Natural killer cell (primary cell): ENCODE measurements around the gene ZMAT5. TPM values are rescaled to one million over a fixed set of nuclear protein-coding genes. Genes with fewer than 3 reads are reported as not detected.

Source experiments
- ATAC-seq, 3 donors: fragments of 150-1000 bp in 2 of 3; fragments of 200-7000 bp in 1 of 3; cut with Tn5 transposase; 1 replicate in 1 of 3; 2 replicates in 2 of 3; pipeline ENCODE4 v1.10.0; 2021; ENCODE audit warnings: mild to moderate bottlenecking in 2 of 3, moderate library complexity in 2 of 3
- DNase-seq, 2 donors: peaks; one replicate each; pipeline versions ENCODE4 v3.0.0 to v3.0.0-alpha.2; 2013 to 2021; ENCODE audit warnings: mixed read lengths in 1 of 2
- H3K27ac ChIP-seq: one replicate; pipeline ENCODE4 v1.5.1; 2013; ENCODE audit warnings: mild to moderate bottlenecking, low read length
- H3K27me3 ChIP-seq: one replicate; pipeline ENCODE4 v1.6.1; 2013; ENCODE audit warnings: low read length; ENCODE audit not compliant: control insufficient read depth, insufficient read depth
- H3K36me3 ChIP-seq: one replicate; pipeline ENCODE4 v1.6.1; 2013; ENCODE audit warnings: low read length; ENCODE audit not compliant: control insufficient read depth, insufficient read depth
- H3K4me1 ChIP-seq: one replicate; pipeline ENCODE4 v1.6.1; 2013; ENCODE audit warnings: low read length; ENCODE audit not compliant: control insufficient read depth, insufficient read depth
- H3K4me3 ChIP-seq: one replicate; pipeline ENCODE4 v1.5.1; 2013; ENCODE audit warnings: low read length
- H3K9me3 ChIP-seq: one replicate; pipeline ENCODE4 v1.6.1; 2013; ENCODE audit warnings: low read length; ENCODE audit not compliant: control insufficient read depth, insufficient read depth
- H3K27ac Mint-ChIP-seq, 2 donors: one replicate each; pipeline ENCODE4 v1.8.0; 2022; ENCODE audit warnings: mild to moderate bottlenecking in 2 of 2, mixed read lengths in 2 of 2, moderate library complexity in 1 of 2
- H3K27me3 Mint-ChIP-seq, 2 donors: one replicate each; pipeline ENCODE4 v1.8.0; 2022; ENCODE audit warnings: low read depth in 2 of 2, mixed read lengths in 2 of 2
- H3K36me3 Mint-ChIP-seq: one replicate; pipeline ENCODE4 v1.8.0; 2022; ENCODE audit warnings: mixed read lengths
- H3K4me1 Mint-ChIP-seq, 2 donors: one replicate each; pipeline ENCODE4 v1.8.0; 2022; ENCODE audit warnings: mixed read lengths in 2 of 2
- H3K4me3 Mint-ChIP-seq: one replicate; pipeline ENCODE4 v1.8.0; 2022; ENCODE audit warnings: mild to moderate bottlenecking, moderate library complexity, mixed read lengths
- H3K9me3 Mint-ChIP-seq, 2 donors: one replicate each; pipeline ENCODE4 v1.8.0; 2022; ENCODE audit warnings: mixed read lengths in 2 of 2
- WGBS: methylation state at CpG from one replicate; pipeline ENCODE4 v1.1.7; 2013; ENCODE audit warnings: missing lambda C conversion rate; ENCODE audit not compliant: insufficient coverage; 5-methylcytosine and 5-hydroxymethylcytosine counted together
- intact Hi-C: fragments of 100-400 bp; cut with micrococcal nuclease; formaldehyde crosslinking; loops from one replicate; pipeline ENCODE4 v1.14.2; 2022
- total RNA-seq, 4 donors: library from RNA; stranded (reverse); fragments of 120-200 nt in 1 of 4; gene quantifications; one replicate each; pipeline versions ENCODE4 v1.2.3 to v1.2.4, GENCODE V29; 2013 to 2022
- TF ChIP-seq, protein P1 (sequence below): fragments of 200-600 bp; IDR thresholded peaks from one replicate; pipeline ENCODE4 v1.8.0; 2022; ENCODE audit warnings: antibody characterized with exemption

ZMAT5 gene
- total RNA-seq, 3 donors from 2014 or later (not counting 1 experiment from before 2014, with no cell fraction given) = 15.9 to 20.0 (median 16.0) TPM

DNA sequence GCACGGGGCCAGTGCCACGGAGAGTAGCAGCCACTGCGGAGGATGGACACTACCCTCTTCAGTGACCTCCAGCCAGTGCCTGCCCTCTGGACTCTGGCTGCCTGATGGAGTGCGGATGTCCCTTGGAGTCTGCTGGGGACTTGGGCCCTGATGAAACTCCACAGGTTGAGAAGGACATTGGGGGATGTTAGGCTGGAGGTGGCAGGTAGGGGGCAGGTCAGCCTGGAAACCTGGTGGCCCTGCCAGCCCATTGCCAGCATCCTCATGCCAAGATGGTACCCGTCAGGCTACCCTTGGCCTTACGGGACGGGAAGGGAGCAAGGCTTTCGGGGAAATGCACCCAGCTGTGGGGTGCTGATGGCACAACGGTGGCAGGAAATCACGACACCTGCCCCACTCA is 43.0 kb downstream of the ZMAT5 start:
- TF ChIP-seq, protein P1, sequence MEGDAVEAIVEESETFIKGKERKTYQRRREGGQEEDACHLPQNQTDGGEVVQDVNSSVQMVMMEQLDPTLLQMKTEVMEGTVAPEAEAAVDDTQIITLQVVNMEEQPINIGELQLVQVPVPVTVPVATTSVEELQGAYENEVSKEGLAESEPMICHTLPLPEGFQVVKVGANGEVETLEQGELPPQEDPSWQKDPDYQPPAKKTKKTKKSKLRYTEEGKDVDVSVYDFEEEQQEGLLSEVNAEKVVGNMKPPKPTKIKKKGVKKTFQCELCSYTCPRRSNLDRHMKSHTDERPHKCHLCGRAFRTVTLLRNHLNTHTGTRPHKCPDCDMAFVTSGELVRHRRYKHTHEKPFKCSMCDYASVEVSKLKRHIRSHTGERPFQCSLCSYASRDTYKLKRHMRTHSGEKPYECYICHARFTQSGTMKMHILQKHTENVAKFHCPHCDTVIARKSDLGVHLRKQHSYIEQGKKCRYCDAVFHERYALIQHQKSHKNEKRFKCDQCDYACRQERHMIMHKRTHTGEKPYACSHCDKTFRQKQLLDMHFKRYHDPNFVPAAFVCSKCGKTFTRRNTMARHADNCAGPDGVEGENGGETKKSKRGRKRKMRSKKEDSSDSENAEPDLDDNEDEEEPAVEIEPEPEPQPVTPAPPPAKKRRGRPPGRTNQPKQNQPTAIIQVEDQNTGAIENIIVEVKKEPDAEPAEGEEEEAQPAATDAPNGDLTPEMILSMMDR = no peak
- no peak for ATAC-seq
- H3K36me3 Mint-ChIP-seq = no peaks in the 10 kb centered on the region
- H3K4me1 ChIP-seq = peaks cover 3% of the 10 kb centered on the region
- no peaks in the 10 kb centered on the region for H3K9me3 Mint-ChIP-seq
- H3K4me3 ChIP-seq = no peak overlapping the region
- H3K27ac Mint-ChIP-seq = no peak overlapping the region
- DNase-seq = no peak
- WGBS = 86% methylated on average over 10 of the region's 10 CpGs
- peaks cover 0 to 5% of the 10 kb centered on the region in 2 donors for H3K4me1 Mint-ChIP-seq
- peaks cover 11% of the 10 kb centered on the region for H3K27me3 ChIP-seq
- intact Hi-C loops = no loop called here
- H3K27ac ChIP-seq = no peak overlapping the region
- no peaks in the 10 kb centered on the region for H3K36me3 ChIP-seq
- H3K9me3 ChIP-seq = no peaks in the 10 kb centered on the region
- H3K27me3 Mint-ChIP-seq = peaks cover 6 to 18% of the 10 kb centered on the region in 2 donors
- no peak overlapping the region for H3K4me3 Mint-ChIP-seq

DNA sequence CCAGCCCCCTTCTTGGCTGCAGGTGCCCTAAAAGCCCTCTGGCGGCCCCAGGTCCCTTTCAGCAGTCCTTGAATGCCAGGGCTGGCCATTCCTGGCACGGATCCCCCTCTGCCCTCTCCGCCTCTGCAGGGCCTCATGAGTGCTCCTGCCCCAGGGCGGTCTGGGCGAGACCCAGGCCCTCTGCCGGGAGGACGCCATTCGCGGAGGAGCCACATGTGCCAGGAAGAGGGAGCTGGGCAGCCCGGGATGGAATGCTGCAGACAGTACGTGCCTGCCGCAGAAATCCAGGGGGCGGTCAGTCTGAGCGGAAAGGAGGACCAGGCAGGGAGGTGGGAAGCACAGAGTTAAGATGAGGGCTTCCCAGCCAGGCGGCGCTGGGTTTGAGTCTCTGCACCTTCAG is 44.2 kb downstream of the ZMAT5 start:
- H3K9me3 ChIP-seq = no peaks in the 10 kb centered on the region
- Mint-ChIP-seq H3K27ac (no peak overlapping the region), H3K4me1 (peaks cover 0 to 5% of the 10 kb centered on the region in 2 donors), H3K9me3 (no peaks in the 10 kb centered on the region), H3K36me3 (no peaks in the 10 kb centered on the region), H3K4me3 (no peak overlapping the region), H3K27me3 (peaks cover 15 to 25% of the 10 kb centered on the region in 2 donors)
- no peaks in the 10 kb centered on the region for H3K36me3 ChIP-seq
- DNase-seq (no peak), ATAC-seq (no peak)
- peaks cover 20% of the 10 kb centered on the region for H3K27me3 ChIP-seq
- TF ChIP-seq, protein P1 = no peak
- H3K27ac ChIP-seq = no peak overlapping the region
- 88% methylated on average over 16 of the region's 16 CpGs for WGBS
- H3K4me1 ChIP-seq = peaks cover 3% of the 10 kb centered on the region
- no peak overlapping the region for H3K4me3 ChIP-seq
- intact Hi-C loops = no loop called here

DNA sequence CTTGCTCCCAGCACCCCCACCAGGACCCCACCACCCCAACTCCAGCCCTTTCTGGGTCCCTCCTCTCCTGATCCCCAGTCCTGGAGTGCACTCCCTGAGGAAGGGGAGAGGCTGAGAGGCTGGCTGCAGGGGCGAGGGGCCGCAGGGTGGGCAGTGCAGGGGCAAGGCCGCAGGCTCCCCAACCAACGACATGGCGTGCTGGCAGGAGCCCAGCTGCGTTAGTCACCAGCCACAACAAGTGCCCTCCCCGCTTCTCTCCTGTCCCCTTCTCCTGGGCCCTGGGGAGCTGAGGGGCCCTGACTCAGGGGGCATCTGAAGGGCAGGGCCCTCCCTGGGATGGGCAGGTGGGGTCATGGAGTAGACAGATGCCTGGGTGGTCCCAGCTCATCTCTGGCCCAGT is 44.7 kb downstream of the ZMAT5 start:
- no peak for ATAC-seq
- peaks cover 17 to 25% of the 10 kb centered on the region in 2 donors for H3K27me3 Mint-ChIP-seq
- H3K27ac Mint-ChIP-seq = no peak overlapping the region
- Histone ChIP-seq H3K27ac (no peak overlapping the region), H3K36me3 (no peaks in the 10 kb centered on the region), H3K27me3 (peaks cover 20% of the 10 kb centered on the region), H3K4me3 (no peak overlapping the region), H3K9me3 (no peaks in the 10 kb centered on the region), H3K4me1 (peaks cover 3% of the 10 kb centered on the region)
- peaks cover 0 to 5% of the 10 kb centered on the region in 2 donors for H3K4me1 Mint-ChIP-seq
- DNase-seq = no peak
- WGBS = 92% methylated on average over 7 of the region's 7 CpGs
- H3K9me3 Mint-ChIP-seq = no peaks in the 10 kb centered on the region
- no peak overlapping the region for H3K4me3 Mint-ChIP-seq
- no peaks in the 10 kb centered on the region for H3K36me3 Mint-ChIP-seq
- TF ChIP-seq, protein P1 = no peak
- intact Hi-C loops = no loop called here

DNA sequence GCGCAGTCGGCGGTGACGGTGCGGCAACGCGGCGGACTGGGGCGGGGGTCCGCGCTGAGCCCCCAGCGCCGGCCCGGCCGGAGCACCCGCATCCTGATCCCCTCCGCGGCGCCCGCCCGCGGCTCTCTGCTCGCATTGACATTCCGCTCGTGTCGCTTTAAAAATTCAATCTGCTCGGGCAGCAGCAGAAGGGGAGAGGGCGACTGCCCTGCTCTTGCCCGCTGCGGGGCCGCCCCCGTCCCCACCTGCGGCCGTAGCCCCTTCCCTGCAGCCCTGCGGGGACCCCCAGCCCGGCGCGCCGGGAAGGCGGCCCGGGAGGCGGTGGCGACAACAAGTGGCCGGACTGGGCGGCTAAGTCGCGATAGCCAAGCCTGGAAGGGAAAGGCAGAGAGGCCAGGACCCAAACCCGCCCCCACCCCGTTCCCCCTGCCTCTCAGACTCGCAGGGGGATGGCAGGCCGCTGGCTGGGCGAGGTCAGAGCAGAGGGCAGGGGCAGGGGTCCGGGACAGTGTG is 45.9 kb downstream of the ZMAT5 start:
- no peak overlapping the region for H3K27ac ChIP-seq
- Mint-ChIP-seq H3K27me3 (peaks cover 22 to 33% of the 10 kb centered on the region in 2 donors), H3K9me3 (no peaks in the 10 kb centered on the region), H3K4me1 (peaks cover 0 to 5% of the 10 kb centered on the region in 2 donors), H3K36me3 (no peaks in the 10 kb centered on the region), H3K4me3 (no peak overlapping the region), H3K27ac (no peak overlapping the region)
- 9% methylated on average over 53 of the region's 53 CpGs for whole genome bisulfite sequencing
- peaks cover 20% of the 10 kb centered on the region for H3K27me3 ChIP-seq
- no peaks in the 10 kb centered on the region for H3K9me3 ChIP-seq
- TF ChIP-seq, protein P1 = no peak
- no peaks in the 10 kb centered on the region for H3K36me3 ChIP-seq
- intact Hi-C loops = no loop called here
- no peak for DNase-seq
- ATAC-seq = no peak
- H3K4me1 ChIP-seq = peaks cover 3% of the 10 kb centered on the region
- H3K4me3 ChIP-seq = no peak overlapping the region
